Activated effector memory CD4-positive, alpha-beta T cell treated with anti-CD3 and anti-CD28 coated beads, Interleukin-2, amount 50 U/mL, for 16 hours (primary cell): ENCODE data around the gene BICRAL.
A peak's percentile ranks its signal among the peaks of the same experiment; 100 is the strongest.

Source experiments
- DNase-seq: peaks from one replicate; pipeline ENCODE4 v3.0.0-alpha.2; 2020

BICRAL gene

GRCh38 chr6:42901538-42901957, 119.7 kb downstream of the BICRAL start:
- peak; percentile 84 for DNase-seq

- DNase-seq = peak; percentile 27
Measured at GRCh38 chr6:42902429-42903263, 120.8 kb downstream of the BICRAL start.

DNA sequence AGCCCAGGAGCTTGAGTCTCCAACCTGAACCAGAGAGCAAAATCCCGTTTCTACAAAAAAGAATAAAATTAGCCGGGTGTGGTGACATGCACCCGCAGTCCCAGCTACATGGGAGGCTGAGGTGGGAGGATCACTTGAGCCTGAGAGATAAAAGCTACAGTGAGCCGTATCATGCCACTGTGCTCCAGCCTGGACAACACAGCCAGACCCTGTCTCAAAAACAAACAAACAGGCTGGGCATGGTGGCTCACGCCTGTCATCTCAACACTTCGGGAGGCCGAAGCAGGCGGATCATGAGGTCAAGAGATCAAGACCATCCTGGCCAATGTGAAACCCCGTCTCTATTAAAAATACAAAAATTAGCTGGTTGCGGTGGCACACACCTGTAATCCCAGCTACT, 122.6 kb downstream of the BICRAL start:
- no peak for DNase-seq

DNA sequence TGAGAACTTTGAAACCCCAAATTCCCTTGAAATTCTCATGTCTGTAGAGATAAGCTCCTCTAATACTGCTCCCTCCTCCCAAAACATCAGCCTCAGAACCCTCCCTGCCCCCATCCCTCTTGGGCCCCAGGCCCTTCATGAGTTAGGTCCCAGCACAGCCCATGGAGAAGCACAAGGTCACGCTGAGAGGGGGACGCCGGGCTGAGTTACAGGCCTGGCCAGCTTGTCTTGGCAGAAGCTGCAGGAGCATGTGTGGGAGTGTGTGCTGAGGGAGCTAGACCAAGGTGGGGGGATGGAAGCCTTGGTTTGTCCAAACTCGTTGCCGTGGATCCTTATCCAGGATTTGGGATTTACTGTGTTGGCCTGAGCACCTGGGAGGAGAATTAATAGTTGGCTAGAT, 125.5 kb downstream of the BICRAL start:
- peak; percentile 60 for DNase-seq

DNA sequence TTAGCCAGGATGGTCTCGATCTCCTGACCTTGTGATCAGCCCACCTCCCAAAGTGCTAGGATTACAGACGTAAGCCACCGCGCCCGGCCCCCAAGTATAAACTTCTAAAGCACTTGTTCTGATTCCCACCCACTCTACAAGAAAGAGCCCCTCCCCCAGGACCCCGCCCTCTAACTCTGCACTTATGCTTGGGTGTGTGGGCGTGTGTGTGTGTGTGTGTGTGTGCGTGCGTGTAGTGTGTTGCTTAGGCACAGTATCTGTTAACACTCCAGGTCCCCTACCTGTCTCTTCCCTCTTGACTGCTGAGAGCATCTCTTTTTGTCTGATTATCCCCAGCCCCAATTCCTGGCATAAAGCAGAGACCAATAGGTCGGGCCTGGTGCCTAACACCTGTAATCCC, 128.0 kb downstream of the BICRAL start:
- DNase-seq = peak; percentile 56

DNA sequence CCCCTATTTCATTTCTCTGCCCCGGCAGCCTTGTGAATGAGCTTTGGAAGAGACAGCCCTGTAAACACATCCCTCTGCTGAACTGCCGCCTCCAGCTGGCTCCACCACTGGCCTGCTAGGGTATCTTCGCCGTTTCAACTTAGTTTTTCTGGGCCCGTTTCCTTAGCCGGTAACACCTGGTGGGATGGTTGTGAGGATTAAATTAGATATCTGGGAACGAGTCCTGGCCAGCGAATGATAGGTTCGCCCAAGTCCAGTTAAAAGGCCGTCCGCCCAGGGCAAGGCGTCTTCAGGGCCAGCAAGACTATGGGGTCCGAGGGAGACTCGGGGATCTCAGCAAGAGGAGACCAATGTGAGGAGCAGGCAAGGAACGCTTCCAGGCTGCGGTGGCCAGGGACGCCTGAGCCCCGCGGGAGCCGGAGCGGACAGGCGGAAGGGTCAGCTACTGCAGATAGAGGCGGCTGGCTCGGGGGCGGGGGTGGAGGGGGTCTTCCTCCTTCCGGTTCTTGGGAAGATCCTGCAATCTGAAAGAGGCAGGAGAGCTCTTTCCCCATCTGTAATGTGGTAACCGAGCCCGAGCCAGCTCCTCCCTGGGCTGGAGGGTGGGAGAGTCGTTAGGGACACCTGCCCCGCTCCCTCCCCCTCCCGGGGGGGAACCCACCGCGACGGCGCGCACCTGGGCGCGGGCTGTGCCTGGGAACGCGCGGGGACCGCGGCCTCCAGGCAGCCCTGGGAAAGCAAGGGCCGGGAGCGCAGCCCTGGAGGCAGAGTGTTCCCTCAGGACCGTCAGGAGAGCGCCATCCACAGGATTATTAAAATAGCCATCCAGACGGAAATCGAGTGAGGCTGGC, 129.5 kb downstream of the BICRAL start:
- peak; percentile 50 for DNase-seq

DNA sequence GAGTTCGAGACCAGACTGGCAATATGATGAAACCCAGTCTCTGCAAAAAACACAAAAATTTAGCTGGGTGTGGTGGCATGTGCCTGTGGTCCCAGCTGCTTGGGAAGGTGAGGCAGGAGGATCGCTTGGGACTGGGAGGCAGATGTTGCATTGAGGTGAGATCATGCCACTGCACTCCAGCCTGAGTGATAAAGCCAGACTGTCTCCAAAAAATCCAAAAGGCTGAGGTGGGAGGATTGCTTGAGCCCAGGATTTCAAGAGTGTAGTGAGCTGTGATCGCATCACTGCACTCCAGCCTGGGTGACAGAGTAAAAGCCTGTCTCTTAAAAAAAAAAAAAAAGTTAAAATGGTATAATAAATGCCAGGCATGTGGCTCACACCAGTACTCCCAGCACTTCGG, 132.7 kb downstream of the BICRAL start:
- DNase-seq = peak; percentile 27

DNA sequence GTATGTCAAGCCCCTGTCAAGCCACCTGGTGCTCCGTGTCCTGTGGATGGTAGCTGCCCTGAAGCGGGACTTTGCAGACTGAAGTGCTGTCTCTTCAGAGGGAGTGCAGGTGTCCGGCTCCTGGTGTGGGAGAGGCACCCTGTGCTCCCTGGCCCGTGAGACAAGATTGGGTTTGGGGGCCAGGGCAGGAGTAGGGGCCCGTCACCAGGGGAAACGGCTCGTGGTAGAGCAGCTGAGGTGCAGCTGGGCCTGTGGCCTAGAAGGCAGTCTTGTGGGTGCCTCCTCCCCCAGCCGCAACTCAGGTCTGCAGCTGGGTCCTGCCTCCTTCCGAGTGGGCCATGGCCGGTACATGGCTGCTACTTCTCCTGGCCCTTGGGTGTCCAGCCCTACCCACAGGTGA, 133.9 kb downstream of the BICRAL start, which contains the start of gene PTCRA:
Gene PTCRA, plus strand, starts transcription at position 322 of the 400 bp plus-strand sequence. Its CDS starts 17 bp downstream, at position 339.
- peak; percentile 41 for DNase-seq

- DNase-seq = no peak
Measured at GRCh38 chr6:42916288-42916687, 134.4 kb downstream of the BICRAL start.
